Mesothelial cell of epicardium (in vitro differentiated cells): ENCODE data around the gene RLF. TPM values are rescaled to one million over a fixed set of nuclear protein-coding genes. Genes with fewer than 3 reads are reported as not detected.
A peak's percentile ranks its signal among the peaks of the same experiment; 100 is the strongest.

ENCODE experiments used
- DNase-seq, 2 experiments: peaks; one replicate each; pipeline ENCODE4 v3.0.0; 2021; ENCODE audit warnings: low spot score in 2 of 2; ENCODE audit not compliant: unreplicated experiment in 2 of 2
- H3K27ac Mint-ChIP-seq: 2 replicates; pipeline ENCODE4 v1.8.0; 2021; ENCODE audit warnings: mixed read lengths
- H3K27me3 Mint-ChIP-seq: 2 replicates; pipeline ENCODE4 v1.8.0; 2021; ENCODE audit warnings: low read depth, mixed read lengths
- H3K36me3 Mint-ChIP-seq: 2 replicates; pipeline ENCODE4 v1.8.0; 2021; ENCODE audit warnings: mixed read lengths
- H3K4me1 Mint-ChIP-seq: 2 replicates; pipeline ENCODE4 v1.8.0; 2021; ENCODE audit warnings: mixed read lengths
- H3K4me3 Mint-ChIP-seq: 2 replicates; pipeline ENCODE4 v1.8.0; 2021; ENCODE audit warnings: mild to moderate bottlenecking, moderate library complexity, mixed read lengths
- H3K9me3 Mint-ChIP-seq: 2 replicates; pipeline ENCODE4 v1.8.0; 2021; ENCODE audit warnings: mixed read lengths
- CTCF ChIP-seq: fragments of 200-600 bp; sonication (generic); IDR thresholded peaks from one replicate; pipeline ENCODE4 v1.5.0; 2021; ENCODE audit warnings: antibody characterized with exemption; ENCODE audit not compliant: unreplicated experiment
- total RNA-seq: library from RNA; stranded (reverse); gene quantifications from 3 replicates; pipeline ENCODE4 v1.2.1, GENCODE V29; 2021

Gene RLF
- total RNA-seq, 1 donor from 2014 or later, result 33.2 TPM

GRCh38 chr1:40132383-40133311 is 28.5 kb upstream of the RLF start:
- H3K27me3 Mint-ChIP-seq, result no peaks in the 10 kb centered on the region

GRCh38 chr1:40133312-40133665 is 27.9 kb upstream of the RLF start:
- peaks cover 2% of the 10 kb centered on the region for H3K36me3 Mint-ChIP-seq

More at GRCh38 chr1:40132383-40133311, 28.5 kb upstream of the RLF start:
- TF ChIP-seq CTCF, result no peak
- Mint-ChIP-seq H3K27ac (no peak overlapping the region), H3K36me3 (peaks cover 2% of the 10 kb centered on the region), H3K4me1 (peaks cover 15% of the 10 kb centered on the region), H3K9me3 (peaks cover 15% of the 10 kb centered on the region), H3K4me3 (no peak overlapping the region)
- no peak for DNase-seq

GRCh38 chr1:40133839-40134238 is 27.3 kb upstream of the RLF start:
- H3K9me3 Mint-ChIP-seq, result peaks cover 15% of the 10 kb centered on the region
- peaks cover 2% of the 10 kb centered on the region for H3K36me3 Mint-ChIP-seq
- TF ChIP-seq CTCF, result no peak
- peaks cover 15% of the 10 kb centered on the region for H3K4me1 Mint-ChIP-seq
- DNase-seq, result no peak
- no peak overlapping the region for H3K27ac Mint-ChIP-seq
- H3K27me3 Mint-ChIP-seq, result no peaks in the 10 kb centered on the region
- H3K4me3 Mint-ChIP-seq, result no peak overlapping the region

More at GRCh38 chr1:40133312-40133665, 27.9 kb upstream of the RLF start:
- H3K27me3 Mint-ChIP-seq, result no peaks in the 10 kb centered on the region
- no peak overlapping the region for H3K27ac Mint-ChIP-seq
- TF ChIP-seq CTCF, result no peak
- H3K4me1 Mint-ChIP-seq, result peaks cover 15% of the 10 kb centered on the region
- no peak overlapping the region for H3K4me3 Mint-ChIP-seq
- peaks cover 15% of the 10 kb centered on the region for H3K9me3 Mint-ChIP-seq
- DNase-seq, result no peak

GRCh38 chr1:40140211-40140973 is 20.8 kb upstream of the RLF start:
- DNase-seq, result no peak
- Mint-ChIP-seq H3K36me3 (no peaks in the 10 kb centered on the region), H3K9me3 (peaks cover 5% of the 10 kb centered on the region), H3K27ac (peak overlapping the region; percentile 91), H3K4me3 (no peak overlapping the region), H3K4me1 (peaks cover 36% of the 10 kb centered on the region), H3K27me3 (peaks cover 14% of the 10 kb centered on the region)
- no peak for TF ChIP-seq CTCF

GRCh38 chr1:40141878-40142535 is 19.2 kb upstream of the RLF start:
- Mint-ChIP-seq H3K4me3 (no peak overlapping the region), H3K9me3 (peaks cover 5% of the 10 kb centered on the region), H3K27ac (peak overlapping the region; percentile 83), H3K27me3 (peaks cover 30% of the 10 kb centered on the region), H3K36me3 (no peaks in the 10 kb centered on the region), H3K4me1 (peaks cover 26% of the 10 kb centered on the region)
- no peak for DNase-seq
- no peak for TF ChIP-seq CTCF
